Limb (tissue), 2 donors: ENCODE results near the gene SLC5A9.
"Not testable (repeated sequence)": the region's sequence is repeated elsewhere in the genome, so short reads cannot be mapped to it uniquely, and the experiment has no call there.

Experiments used
- DNase-seq, 2 donors: peaks; one replicate each; pipeline ENCODE4 v3.0.0-alpha.2; 2016; ENCODE audit errors: extremely low spot score in 2 of 2

Gene SLC5A9

GRCh38 chr1:48236716-48237470 is 14.4 kb downstream of the SLC5A9 start:
- peak in 1 of 2 donors; percentile 48 for DNase-seq

GRCh38 chr1:48242141-48242736 is 19.7 kb downstream of the SLC5A9 start:
- no peak for DNase-seq

- no peak for DNase-seq
These were observed 22.6 kb downstream of the SLC5A9 start for GRCh38 chr1:48245106-48245505.

GRCh38 chr1:48246727-48247126 is 24.2 kb downstream of the SLC5A9 start:
- no peak for DNase-seq

GRCh38 chr1:48248356-48248755 is 25.8 kb downstream of the SLC5A9 start:
- DNase-seq = no peak

GRCh38 chr1:48249868-48250267 is 27.4 kb downstream of the SLC5A9 start:
- DNase-seq = no peak

- DNase-seq = no peak
These were observed 28.1 kb downstream of the SLC5A9 start for GRCh38 chr1:48250572-48250971.

GRCh38 chr1:48251323-48251722 is 28.8 kb downstream of the SLC5A9 start:
- DNase-seq = no peak

- DNase-seq = no peak
These were observed 29.3 kb downstream of the SLC5A9 start for GRCh38 chr1:48251821-48252220.

- DNase-seq = no peak
These were observed 31.7 kb downstream of the SLC5A9 start for GRCh38 chr1:48254254-48254653.

- DNase-seq = no peak
These were observed 35.6 kb downstream of the SLC5A9 start for GRCh38 chr1:48258106-48258505.

GRCh38 chr1:48261881-48262400 is 39.4 kb downstream of the SLC5A9 start:
- DNase-seq = peak in 1 of 2 donors; percentile 18

GRCh38 chr1:48263041-48263440 is 40.5 kb downstream of the SLC5A9 start:
- no peak for DNase-seq

GRCh38 chr1:48266576-48266975 is 44.1 kb downstream of the SLC5A9 start:
- DNase-seq = no peak

- not testable (repeated sequence) for DNase-seq
These were observed 54.9 kb downstream of the SLC5A9 start for GRCh38 chr1:48277437-48277836.

GRCh38 chr1:48282329-48282728 is 59.8 kb downstream of the SLC5A9 start:
- not testable (repeated sequence) for DNase-seq

- not testable (repeated sequence) for DNase-seq
These were observed 62.3 kb downstream of the SLC5A9 start for GRCh38 chr1:48284696-48285420.

GRCh38 chr1:48285525-48285924 is 63.0 kb downstream of the SLC5A9 start:
- DNase-seq = no peak

GRCh38 chr1:48291421-48291820 is 68.9 kb downstream of the SLC5A9 start:
- DNase-seq = no peak

- no peak for DNase-seq
These were observed 70.2 kb downstream of the SLC5A9 start for GRCh38 chr1:48292706-48293105.

- not testable (repeated sequence) for DNase-seq
These were observed 71.6 kb downstream of the SLC5A9 start for GRCh38 chr1:48294094-48294493.

GRCh38 chr1:48294656-48295055 is 72.1 kb downstream of the SLC5A9 start:
- no peak for DNase-seq
